HepG2 (cell line): ENCODE measurements around the gene THSD8. TPM values are rescaled to one million over a fixed set of nuclear protein-coding genes. Genes with fewer than 3 reads are reported as not detected.

Source experiments
- ATAC-seq: fragments of 200-7000 bp; cut with Tn5 transposase; 3 replicates; pipeline ENCODE4 v1.9.1; 2020; ENCODE audit warnings: mild to moderate bottlenecking, moderate library complexity
- BruUV-seq: library from RNA; stranded (reverse); fragments of 400-500 nt; replicated peaks from 2 replicates; lab custom pipeline; 2021; lab: Mats Ljungman, UMichigan
- CTCF ChIA-PET: fragments of 300-600 bp; formaldehyde crosslinking; extraction: SDS; loops from one replicate; lab custom pipeline; 2021; ENCODE audit warnings: low total read pairs, inconsistent platforms, low intra/inter-chr PET ratio; lab: Yijun Ruan, JAX
- POLR2A ChIA-PET: fragments of 350-600 bp; sonication (Branson Sonifier 250); formaldehyde crosslinking; loops from one replicate; lab custom pipeline; 2020; ENCODE audit warnings: antibody characterized with exemption, inconsistent platforms; lab: Yijun Ruan, JAX
- DNase-seq: peaks from one replicate; pipeline ENCODE4 v3.0.0-alpha.2; 2015; ENCODE audit warnings: low spot score
- FAIRE-seq: peaks from 3 replicates; lab custom pipeline; 2011; peaks lifted over from hg19 to GRCh38; lab: Jason Lieb, UNC
- H2AFZ ChIP-seq: one replicate; pipeline ENCODE4 v1.6.1; 2011; ENCODE audit warnings: low read length, inconsistent platforms
- H3K27ac ChIP-seq: fragments of 300-600 bp; 3 replicates; pipeline ENCODE4 v1.8.0; 2011; ENCODE audit warnings: mixed run types, mild to moderate bottlenecking, mixed read lengths, low read length, inconsistent platforms; ENCODE audit not compliant: insufficient read depth; ENCODE audit errors: extremely low read length
- H3K27me3 ChIP-seq, 2 experiments: fragments of 200-600 bp in 1 of 2; 2 replicates in 1 of 2; 3 replicates in 1 of 2; pipeline versions ENCODE4 v1.6.0 to v1.8.0; 2011; ENCODE audit warnings: low read length in 2 of 2, mild to moderate bottlenecking in 2 of 2, moderate library complexity in 2 of 2, inconsistent platforms in 1 of 2; ENCODE audit not compliant: insufficient read depth in 2 of 2, control insufficient read depth in 1 of 2
- H3K36me3 ChIP-seq, 2 experiments: fragments of 200-600 bp in 1 of 2; replicated peaks in 1 of 2; 2 replicates in 1 of 2; 3 replicates in 1 of 2; pipeline versions ENCODE4 v1.5.1 to v1.8.0; 2011; ENCODE audit warnings: low read length in 2 of 2, inconsistent platforms in 1 of 2; ENCODE audit not compliant: insufficient read depth in 2 of 2, control insufficient read depth in 1 of 2
- H3K4me1 ChIP-seq: 2 replicates; pipeline ENCODE4 v1.5.1; 2012; ENCODE audit warnings: low read length, inconsistent platforms; ENCODE audit not compliant: insufficient read depth
- H3K4me2 ChIP-seq: 2 replicates; pipeline ENCODE4 v1.6.0; 2011; ENCODE audit warnings: low read depth, low read length, inconsistent platforms
- H3K4me3 ChIP-seq, 3 experiments: fragments of 200-600 bp in 1 of 3; sonication (generic), shearing (Covaris generic) in 1 of 3; replicated peaks in 1 of 3; 2 replicates each; pipeline ENCODE4 v1.5.1; 2011 to 2016; ENCODE audit warnings: low read length in 3 of 3, inconsistent platforms in 2 of 3, low read depth in 2 of 3, mild to moderate bottlenecking in 2 of 3, control low read depth in 1 of 3, mixed read lengths in 1 of 3; ENCODE audit not compliant: insufficient read depth in 1 of 3
- H3K79me2 ChIP-seq: one replicate; pipeline ENCODE4 v1.6.1; 2011; ENCODE audit warnings: low read length, inconsistent platforms; ENCODE audit not compliant: insufficient read depth
- H3K9ac ChIP-seq: 2 replicates; pipeline ENCODE4 v1.6.0; 2011; ENCODE audit warnings: mild to moderate bottlenecking, low read depth, low read length, inconsistent platforms; ENCODE audit not compliant: insufficient read depth
- H3K9me3 ChIP-seq: 2 replicates; pipeline ENCODE4 v1.5.1; 2012; ENCODE audit warnings: mild to moderate bottlenecking, low read length
- H4K20me1 ChIP-seq: 2 replicates; pipeline ENCODE4 v1.6.0; 2011; ENCODE audit warnings: inconsistent platforms, mild to moderate bottlenecking, low read length, moderate library complexity; ENCODE audit not compliant: insufficient read depth
- GATAD2A ChIP-seq: IDR thresholded peaks from 2 replicates; pipeline ENCODE4 v1.6.1; 2016
- HES4 ChIP-seq: sonication (generic); formaldehyde crosslinking; IDR thresholded peaks from 2 replicates; pipeline ENCODE4 v1.9.0; 2021; ENCODE audit warnings: mild to moderate bottlenecking, missing genetic modification reagents, borderline replicate concordance
- HNF4G ChIP-seq, 2 experiments: sonication (generic) in 1 of 2; formaldehyde crosslinking in 1 of 2; IDR thresholded peaks; 2 replicates each; pipeline versions ENCODE4 v1.4.0 to v1.6.1; 2011 to 2020; ENCODE audit warnings: borderline replicate concordance in 2 of 2, low read depth in 2 of 2, mild to moderate bottlenecking in 2 of 2, low read length in 1 of 2, missing genetic modification reagents in 1 of 2, moderate library complexity in 1 of 2
- NCOA2 ChIP-seq: sonication (generic); formaldehyde crosslinking; IDR thresholded peaks from 2 replicates; pipeline ENCODE4 v1.8.0; 2022; ENCODE audit warnings: inconsistent platforms
- SOX6 ChIP-seq, 2 experiments: fragments of 450-650 bp in 1 of 2; sonication (generic) in 1 of 2; formaldehyde crosslinking in 1 of 2; IDR thresholded peaks; 2 replicates each; pipeline versions ENCODE4 v1.4.0 to v1.6.1; 2017 to 2020; ENCODE audit warnings: antibody characterized with exemption in 1 of 2, mild to moderate bottlenecking in 1 of 2, missing genetic modification reagents in 1 of 2
- TEAD3 ChIP-seq: optimal IDR thresholded peaks from 2 replicates; pipeline ENCODE3; 2016; ENCODE audit warnings: borderline replicate concordance
- ZNF143 ChIP-seq: sonication (generic); formaldehyde crosslinking; IDR thresholded peaks from 2 replicates; pipeline ENCODE4 v1.4.0; 2020; ENCODE audit warnings: missing genetic modification reagents
- ZNF468 ChIP-seq: sonication (generic); formaldehyde crosslinking; IDR thresholded peaks from 2 replicates; pipeline ENCODE4 v1.8.0; 2022; ENCODE audit warnings: mild to moderate bottlenecking, moderate library complexity, missing genetic modification reagents
- ZNF816 ChIP-seq: sonication (generic); formaldehyde crosslinking; IDR thresholded peaks from 2 replicates; pipeline ENCODE4 v1.8.0; 2022; ENCODE audit warnings: missing genetic modification reagents, mild to moderate bottlenecking, borderline replicate concordance
- WGBS: methylation state at CpG from one replicate; pipeline ENCODE4 v1.1.6; 2017; ENCODE audit warnings: low lambda C conversion rate; 5-methylcytosine and 5-hydroxymethylcytosine counted together
- in situ Hi-C: cut with HindIII; loops from 2 replicates; pipeline ENCODE4 v1.10.0; 2017; ENCODE audit warnings: low pct_unique_long_range_greater_than_20kb; ENCODE audit not compliant: extremely low pct_ligation_motif_present
- intact Hi-C: fragments of 100-400 bp; cut with micrococcal nuclease; formaldehyde crosslinking; loops from one replicate; pipeline ENCODE4 v1.10.0; 2022; ENCODE audit not compliant: unreplicated experiment
- polyA plus RNA-seq, 8 experiments: library from polyadenylated mRNA; depleted of rRNA in 3 of 8; stranded (reverse) in 7 of 8; unstranded in 1 of 8; fragments of >200 nt; fragmentation: Illumina TruSeq in 4 of 8; extraction: Trizol in 4 of 8; gene quantifications; 2 replicates each; pipeline versions ENCODE4 v1.2.1 to v1.2.3, GENCODE V29; 2011 to 2016; ENCODE audit warnings: low read depth in 4 of 8, missing spikeins in 1 of 8, mixed read lengths in 1 of 8; ENCODE audit not compliant: insufficient read depth in 1 of 8
- total RNA-seq, 5 experiments: library from RNA; depleted of rRNA; stranded (reverse); fragments of >200 nt; fragmentation: Illumina TruSeq; extraction: Trizol; gene quantifications; 2 replicates each; pipeline ENCODE4 v1.2.3, GENCODE V29; 2016; ENCODE audit warnings: low read depth in 1 of 5
- TF ChIP-seq, protein P1 (sequence below): sonication (generic); formaldehyde crosslinking; IDR thresholded peaks from 2 replicates; pipeline ENCODE4 v1.4.0; 2020; ENCODE audit warnings: missing genetic modification reagents
- TF ChIP-seq, protein P2 (sequence below): sonication (generic); formaldehyde crosslinking; conservative IDR thresholded peaks from 2 replicates; pipeline ENCODE4 v1.4.0; 2020; ENCODE audit warnings: missing genetic modification reagents
- TF ChIP-seq, protein P3 (sequence below): sonication (generic); formaldehyde crosslinking; IDR thresholded peaks from 2 replicates; pipeline ENCODE4 v1.4.0; 2020; ENCODE audit warnings: missing genetic modification reagents, low read depth, mild to moderate bottlenecking, borderline replicate concordance

Gene THSD8
- total and polyA plus RNA-seq, 2 of the 13 experiments (the other 11 are each of a cell fraction or from before 2014, with no cell fraction given): 4.8 to 14.9 TPM

DNA sequence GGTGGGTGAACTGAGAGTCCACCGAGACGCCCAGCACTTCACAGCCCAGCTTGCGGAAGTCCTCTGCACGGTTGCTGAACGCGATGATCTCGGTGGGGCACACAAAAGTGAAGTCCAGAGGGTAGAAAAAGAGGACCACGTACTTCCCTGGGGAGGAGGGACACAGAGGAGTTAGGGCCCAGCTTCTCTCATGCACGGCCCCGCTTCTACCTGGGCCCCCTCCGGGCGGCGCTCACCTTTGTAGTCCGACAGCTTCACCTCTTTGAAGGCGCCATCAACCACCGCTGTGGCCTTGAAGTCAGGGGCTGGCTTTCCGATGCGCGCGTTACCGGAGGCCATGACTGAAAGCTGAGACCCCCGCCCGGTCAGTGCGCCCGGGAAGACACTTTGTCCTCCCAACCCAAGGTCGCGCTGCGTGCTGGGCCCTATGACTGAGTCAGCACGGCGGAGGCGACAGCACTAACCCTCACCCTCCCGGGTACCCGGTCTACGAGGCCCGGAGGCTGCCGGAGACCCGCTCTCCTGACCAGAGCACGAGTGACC is 875 bp upstream of the THSD8 start:
- H3K9ac ChIP-seq: peak overlapping the region; percentile 99
- ATAC-seq: peak; percentile 47
- WGBS: 0% methylated on average over 7 of the region's 38 CpGs
- peak overlapping the region; percentile 92 for H3K27ac ChIP-seq
- no peaks in the 10 kb centered on the region; a peak in 1 of 5 replicates for H3K27me3 ChIP-seq
- no peaks in the 10 kb centered on the region for H3K9me3 ChIP-seq
- TSS peak; percentile 58 for BruUV-seq
- DNase-seq: peak; percentile 27
- H3K79me2 ChIP-seq: peaks cover 14% of the 10 kb centered on the region
- no peak overlapping the region for H2AFZ ChIP-seq
- H3K4me2 ChIP-seq: peak overlapping the region; percentile 88
- H4K20me1 ChIP-seq: peaks cover 5% of the 10 kb centered on the region; the same call in 1 of the 2 replicates
- ChIA-PET POLR2A (interaction anchor here (0.8 to 4.0 kb wide), 6 partner anchors 9 to 68 kb away, joined by 3 to 47 read pairs (median 4); partner anchors contain the start of genes GET3 and JUNB), CTCF (interaction anchor here (1.6 kb wide), 1 partner anchor 35 kb away, joined by 4 read pairs; no protein-coding TSS in a partner anchor)
- H3K4me1 ChIP-seq: peaks cover 28% of the 10 kb centered on the region
- H3K36me3 ChIP-seq: peaks cover 2 to 12% of the 10 kb centered on the region in 2 experiments; a peak in 4 of 5 replicates
- peak overlapping the region; percentile 81 to 100 (median 93) for H3K4me3 ChIP-seq
- intact Hi-C loops: no loop called here
- in situ Hi-C loops: loop anchor here (5.0 kb wide), 1 partner anchor 34 kb away; no protein-coding TSS in a partner anchor
- no peak for FAIRE-seq
- TF ChIP-seq GATAD2A (no peak), ZNF468 (CRISPR knock-in tag) (no peak), ZNF143 (no peak), TEAD3 (no peak), SOX6 (IDR thresholded peaks at IDR 0.05) (no peak), SOX6 (CRISPR knock-in tag; IDR thresholded peaks at IDR 0.05) (peak; percentile 27; the same call in 1 of the 2 replicates), ZNF816 (CRISPR knock-in tag) (no peak), HNF4G (IDR thresholded peaks at IDR 0.05; ENCODE audit: borderline replicate concordance, low read depth, low read length) (no peak), HNF4G (CRISPR knock-in tag; IDR thresholded peaks at IDR 0.05; ENCODE audit: borderline replicate concordance, low read depth) (no peak), NCOA2 (CRISPR knock-in tag) (0 out of 2 replicates have a peak, but pooled peaks have one; percentile 7), HES4 (no peak)
- TF ChIP-seq, protein P1, sequence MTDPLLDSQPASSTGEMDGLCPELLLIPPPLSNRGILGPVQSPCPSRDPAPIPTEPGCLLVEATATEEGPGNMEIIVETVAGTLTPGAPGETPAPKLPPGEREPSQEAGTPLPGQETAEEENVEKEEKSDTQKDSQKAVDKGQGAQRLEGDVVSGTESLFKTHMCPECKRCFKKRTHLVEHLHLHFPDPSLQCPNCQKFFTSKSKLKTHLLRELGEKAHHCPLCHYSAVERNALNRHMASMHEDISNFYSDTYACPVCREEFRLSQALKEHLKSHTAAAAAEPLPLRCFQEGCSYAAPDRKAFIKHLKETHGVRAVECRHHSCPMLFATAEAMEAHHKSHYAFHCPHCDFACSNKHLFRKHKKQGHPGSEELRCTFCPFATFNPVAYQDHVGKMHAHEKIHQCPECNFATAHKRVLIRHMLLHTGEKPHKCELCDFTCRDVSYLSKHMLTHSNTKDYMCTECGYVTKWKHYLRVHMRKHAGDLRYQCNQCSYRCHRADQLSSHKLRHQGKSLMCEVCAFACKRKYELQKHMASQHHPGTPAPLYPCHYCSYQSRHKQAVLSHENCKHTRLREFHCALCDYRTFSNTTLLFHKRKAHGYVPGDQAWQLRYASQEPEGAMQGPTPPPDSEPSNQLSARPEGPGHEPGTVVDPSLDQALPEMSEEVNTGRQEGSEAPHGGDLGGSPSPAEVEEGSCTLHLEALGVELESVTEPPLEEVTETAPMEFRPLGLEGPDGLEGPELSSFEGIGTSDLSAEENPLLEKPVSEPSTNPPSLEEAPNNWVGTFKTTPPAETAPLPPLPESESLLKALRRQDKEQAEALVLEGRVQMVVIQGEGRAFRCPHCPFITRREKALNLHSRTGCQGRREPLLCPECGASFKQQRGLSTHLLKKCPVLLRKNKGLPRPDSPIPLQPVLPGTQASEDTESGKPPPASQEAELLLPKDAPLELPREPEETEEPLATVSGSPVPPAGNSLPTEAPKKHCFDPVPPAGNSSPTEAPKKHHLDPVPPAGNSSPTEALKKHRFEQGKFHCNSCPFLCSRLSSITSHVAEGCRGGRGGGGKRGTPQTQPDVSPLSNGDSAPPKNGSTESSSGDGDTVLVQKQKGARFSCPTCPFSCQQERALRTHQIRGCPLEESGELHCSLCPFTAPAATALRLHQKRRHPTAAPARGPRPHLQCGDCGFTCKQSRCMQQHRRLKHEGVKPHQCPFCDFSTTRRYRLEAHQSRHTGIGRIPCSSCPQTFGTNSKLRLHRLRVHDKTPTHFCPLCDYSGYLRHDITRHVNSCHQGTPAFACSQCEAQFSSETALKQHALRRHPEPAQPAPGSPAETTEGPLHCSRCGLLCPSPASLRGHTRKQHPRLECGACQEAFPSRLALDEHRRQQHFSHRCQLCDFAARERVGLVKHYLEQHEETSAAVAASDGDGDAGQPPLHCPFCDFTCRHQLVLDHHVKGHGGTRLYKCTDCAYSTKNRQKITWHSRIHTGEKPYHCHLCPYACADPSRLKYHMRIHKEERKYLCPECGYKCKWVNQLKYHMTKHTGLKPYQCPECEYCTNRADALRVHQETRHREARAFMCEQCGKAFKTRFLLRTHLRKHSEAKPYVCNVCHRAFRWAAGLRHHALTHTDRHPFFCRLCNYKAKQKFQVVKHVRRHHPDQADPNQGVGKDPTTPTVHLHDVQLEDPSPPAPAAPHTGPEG: no peak
- TF ChIP-seq, protein P2, sequence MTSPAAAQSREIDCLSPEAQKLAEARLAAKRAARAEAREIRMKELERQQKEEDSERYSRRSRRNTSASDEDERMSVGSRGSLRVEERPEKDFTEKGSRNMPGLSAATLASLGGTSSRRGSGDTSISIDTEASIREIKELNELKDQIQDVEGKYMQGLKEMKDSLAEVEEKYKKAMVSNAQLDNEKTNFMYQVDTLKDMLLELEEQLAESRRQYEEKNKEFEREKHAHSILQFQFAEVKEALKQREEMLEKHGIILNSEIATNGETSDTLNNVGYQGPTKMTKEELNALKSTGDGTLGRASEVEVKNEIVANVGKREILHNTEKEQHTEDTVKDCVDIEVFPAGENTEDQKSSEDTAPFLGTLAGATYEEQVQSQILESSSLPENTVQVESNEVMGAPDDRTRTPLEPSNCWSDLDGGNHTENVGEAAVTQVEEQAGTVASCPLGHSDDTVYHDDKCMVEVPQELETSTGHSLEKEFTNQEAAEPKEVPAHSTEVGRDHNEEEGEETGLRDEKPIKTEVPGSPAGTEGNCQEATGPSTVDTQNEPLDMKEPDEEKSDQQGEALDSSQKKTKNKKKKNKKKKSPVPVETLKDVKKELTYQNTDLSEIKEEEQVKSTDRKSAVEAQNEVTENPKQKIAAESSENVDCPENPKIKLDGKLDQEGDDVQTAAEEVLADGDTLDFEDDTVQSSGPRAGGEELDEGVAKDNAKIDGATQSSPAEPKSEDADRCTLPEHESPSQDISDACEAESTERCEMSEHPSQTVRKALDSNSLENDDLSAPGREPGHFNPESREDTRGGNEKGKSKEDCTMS (CRISPR knock-in tag): no peak
- TF ChIP-seq, protein P3, sequence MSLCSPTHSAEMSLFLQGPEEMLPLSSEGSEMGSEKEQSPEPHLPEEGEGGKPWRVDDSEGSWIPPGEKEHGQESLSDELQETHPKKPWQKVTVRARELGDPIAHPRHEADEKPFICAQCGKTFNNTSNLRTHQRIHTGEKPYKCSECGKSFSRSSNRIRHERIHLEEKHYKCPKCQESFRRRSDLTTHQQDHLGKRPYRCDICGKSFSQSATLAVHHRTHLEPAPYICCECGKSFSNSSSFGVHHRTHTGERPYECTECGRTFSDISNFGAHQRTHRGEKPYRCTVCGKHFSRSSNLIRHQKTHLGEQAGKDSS (CRISPR knock-in tag): 0 out of 2 replicates have a peak, but pooled peaks have one; percentile 12
